Vagina (tissue), 2 donors: ENCODE measurements around the gene TTC9C. TPM values are rescaled to one million over a fixed set of nuclear protein-coding genes. Genes with fewer than 3 reads are reported as not detected.

ENCODE experiments used
- DNase-seq, 2 donors: peaks; one replicate each; pipeline ENCODE4 v3.0.0-alpha.2; 2017; ENCODE audit errors: extremely low spot score in 2 of 2
- H3K27ac ChIP-seq: fragments of 200-600 bp; sonication (generic); one replicate; pipeline ENCODE4 v1.5.1; 2019
- H3K27me3 ChIP-seq: fragments of 200-600 bp; sonication (generic); one replicate; pipeline ENCODE4 v1.5.1; 2019
- H3K36me3 ChIP-seq, 2 donors: fragments of 200-600 bp; sonication (generic); one replicate each; pipeline ENCODE4 v1.5.1; 2017 to 2019
- H3K4me1 ChIP-seq: fragments of 200-600 bp; sonication (generic); one replicate; pipeline ENCODE4 v1.5.1; 2019
- H3K4me3 ChIP-seq, 2 donors: fragments of 200-600 bp; sonication (generic); 1 replicate in 1 of 2; 2 replicates in 1 of 2; pipeline ENCODE4 v1.5.1; 2016 to 2019
- H3K9me3 ChIP-seq: fragments of 200-600 bp; sonication (generic); one replicate; pipeline ENCODE4 v1.5.1; 2019
- CTCF ChIP-seq, 3 experiments: fragments of 450-650 bp in 2 of 3; fragments of 200-600 bp in 1 of 3; sonication (generic) in 1 of 3; IDR thresholded peaks; one replicate each; pipeline ENCODE4 v1.5.1; 2017 to 2019; ENCODE audit warnings: antibody characterized with exemption in 3 of 3, mild to moderate bottlenecking in 2 of 3, moderate library complexity in 2 of 3
- POLR2A ChIP-seq, 2 donors: fragments of 450-650 bp; IDR thresholded peaks; one replicate each; pipeline ENCODE4 v1.6.1; 2017; ENCODE audit warnings: antibody characterized with exemption in 2 of 2, mild to moderate bottlenecking in 2 of 2, moderate library complexity in 2 of 2
- POLR2AphosphoS5 ChIP-seq, 2 donors: sonication (generic); formaldehyde crosslinking; IDR thresholded peaks; one replicate each; pipeline ENCODE4 v1.9.0; 2017; ENCODE audit warnings: antibody characterized with exemption in 2 of 2, mild to moderate bottlenecking in 2 of 2, low read depth in 1 of 2; ENCODE audit not compliant: insufficient read depth in 1 of 2
- intact Hi-C: fragments of 100-400 bp; cut with DNase I; formaldehyde crosslinking; loops from one replicate; pipeline ENCODE4 v1.15.1; 2023
- total RNA-seq: library from RNA; depleted of rRNA; stranded (reverse); fragments of >200 nt; gene quantifications from one replicate; pipeline ENCODE4 v1.2.3, GENCODE V29; 2016

Gene TTC9C
- total RNA-seq, 1 donor from 2014 or later: 18.7 TPM

DNA sequence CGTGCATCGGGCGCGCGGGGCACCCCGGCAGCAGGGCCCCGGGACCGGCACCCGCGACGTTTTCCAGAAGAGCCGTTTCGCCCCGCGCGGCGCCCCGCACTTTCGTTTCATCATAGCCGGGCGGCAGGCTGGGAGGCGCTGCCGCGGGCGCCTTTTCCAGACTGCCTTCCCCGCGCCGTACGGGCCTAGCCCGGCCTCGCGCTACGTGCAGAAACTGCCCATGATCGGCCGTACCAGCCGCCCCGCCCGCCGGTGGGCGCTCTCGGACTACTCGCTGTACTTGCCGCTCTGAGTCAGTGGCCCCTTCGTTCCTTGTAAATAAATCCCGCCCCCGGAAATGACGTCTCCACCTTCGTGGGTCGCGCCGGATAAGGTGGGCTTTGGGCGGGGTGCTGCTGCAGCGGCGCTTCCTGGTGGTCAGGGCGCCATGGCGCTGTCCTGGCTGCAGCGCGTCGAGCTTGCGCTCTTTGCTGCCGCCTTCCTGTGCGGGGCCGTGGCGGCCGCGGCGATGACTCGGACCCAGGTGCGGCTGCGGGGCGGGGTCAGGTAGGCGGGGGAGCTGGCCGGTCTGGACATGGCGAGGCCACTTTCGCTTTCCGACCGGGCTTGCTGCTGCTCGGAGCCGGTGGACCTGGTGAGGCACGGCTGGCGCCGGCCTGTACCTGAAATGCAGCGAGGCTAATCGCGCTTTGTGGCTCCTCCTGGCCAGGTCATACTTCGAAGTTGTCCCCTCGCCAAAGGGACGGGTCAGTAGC lies 58.9 kb downstream of the TTC9C start, which contains the start of gene TMEM179B:
Gene TMEM179B, plus strand, starts transcription at position 398 of the 755 bp plus-strand sequence. Its CDS starts 30 bp downstream, at position 428.
- H3K4me3 ChIP-seq: peak within 1 kb of the TSS; percentile 87 to 95
- peak in 1 of 2 donors; percentile 96 for DNase-seq
- H3K9me3 ChIP-seq: no peaks in the 10 kb centered on the region
- TF ChIP-seq POLR2A (IDR thresholded peaks at IDR 0.05): peak in 1 of 2 donors; percentile 63
- TF ChIP-seq POLR2AphosphoS5 (IDR thresholded peaks at IDR 0.05; ENCODE audit: insufficient read depth in 1 of 2, low read depth in 1 of 2): peak; percentile 94 to 99
- peak; percentile 13 to 44 (median 44) for TF ChIP-seq CTCF (IDR thresholded peaks at IDR 0.05)
- H3K27me3 ChIP-seq: no peaks in the 10 kb centered on the region
- H3K4me1 ChIP-seq: peaks cover 51% of the 10 kb centered on the region
- intact Hi-C loops: loop anchor here (5.0 to 10.0 kb wide), 2 partner anchors 48 to 75 kb away; partner anchors contain the start of genes STX5, TEX54 and WDR74
- H3K36me3 ChIP-seq: peaks cover 0 to 3% of the 10 kb centered on the region in 2 donors
- H3K27ac ChIP-seq: peak within 1 kb of the TSS; percentile 99

Other genes with a start within 250 kb of the TTC9C start
- gene AHNAK, start 181.7 kb upstream of the TTC9C start, total RNA-seq: 828 TPM
- gene EEF1G, start 154.6 kb upstream of the TTC9C start, total RNA-seq: 1,183 TPM
- gene TUT1, start 137.0 kb upstream of the TTC9C start, total RNA-seq: 12.0 TPM
- 96.3 TPM for gene MTA2, start 126.6 kb upstream of the TTC9C start, total RNA-seq
- gene EML3, start 115.7 kb upstream of the TTC9C start, total RNA-seq: 69.0 TPM
- 6.1 TPM for gene ROM1, start 115.2 kb upstream of the TTC9C start, total RNA-seq
- 41.7 TPM for gene B3GAT3, start 106.5 kb upstream of the TTC9C start, total RNA-seq
- 129 TPM for gene GANAB, start 81.9 kb upstream of the TTC9C start, total RNA-seq
- gene INTS5, start 75.2 kb upstream of the TTC9C start, total RNA-seq: 16.2 TPM
- gene C11orf98, start 63.3 kb upstream of the TTC9C start, total RNA-seq: 44.2 TPM
- 28.7 TPM for gene CSKMT, start 63.2 kb upstream of the TTC9C start, total RNA-seq
- 6.9 TPM for gene UQCC3, start 56.8 kb upstream of the TTC9C start, total RNA-seq
- gene LBHD1, start 56.2 kb upstream of the TTC9C start, total RNA-seq: 6.9 TPM
- gene UBXN1, start 49.4 kb upstream of the TTC9C start, total RNA-seq: 216 TPM
- 45.2 TPM for gene LRRN4CL, start 39.0 kb upstream of the TTC9C start, total RNA-seq
- gene BSCL2, start 21.1 kb upstream of the TTC9C start, total RNA-seq: 74.9 TPM
- 2.5 TPM for gene GNG3, start 20.8 kb upstream of the TTC9C start, total RNA-seq
- gene HNRNPUL2, start 1.0 kb upstream of the TTC9C start, total RNA-seq: 30.7 TPM
- 6.1 TPM for gene ZBTB3, start 25.7 kb downstream of the TTC9C start, total RNA-seq
- gene POLR2G, start 33.1 kb downstream of the TTC9C start, total RNA-seq: 52.8 TPM
- gene TAF6L, start 42.9 kb downstream of the TTC9C start, total RNA-seq: 24.8 TPM
- gene TMEM179B, start 58.9 kb downstream of the TTC9C start, total RNA-seq: 61.9 TPM
- 19.6 TPM for gene TMEM223, start 63.5 kb downstream of the TTC9C start, total RNA-seq
- 64.1 TPM for gene NXF1, start 77.0 kb downstream of the TTC9C start, total RNA-seq
- gene STX5, start 103.6 kb downstream of the TTC9C start, total RNA-seq: 35.6 TPM
- not detected for gene TEX54, start 104.4 kb downstream of the TTC9C start, total RNA-seq
- 51.8 TPM for gene WDR74, start 111.1 kb downstream of the TTC9C start, total RNA-seq
- 169 TPM for gene SLC3A2, start 152.4 kb downstream of the TTC9C start, total RNA-seq
- not detected for gene CHRM1, start 192.9 kb downstream of the TTC9C start, total RNA-seq